Measurements from ENCODE around the gene RPTOR. TPM values are rescaled to one million over a fixed set of nuclear protein-coding genes. Genes with fewer than 3 reads are reported as not detected.
A peak's percentile ranks its signal among the peaks of the same experiment; 100 is the strongest.

Gene RPTOR
- total RNA-seq, 1 donor from 2014 or later = 11.7 TPM

DNA sequence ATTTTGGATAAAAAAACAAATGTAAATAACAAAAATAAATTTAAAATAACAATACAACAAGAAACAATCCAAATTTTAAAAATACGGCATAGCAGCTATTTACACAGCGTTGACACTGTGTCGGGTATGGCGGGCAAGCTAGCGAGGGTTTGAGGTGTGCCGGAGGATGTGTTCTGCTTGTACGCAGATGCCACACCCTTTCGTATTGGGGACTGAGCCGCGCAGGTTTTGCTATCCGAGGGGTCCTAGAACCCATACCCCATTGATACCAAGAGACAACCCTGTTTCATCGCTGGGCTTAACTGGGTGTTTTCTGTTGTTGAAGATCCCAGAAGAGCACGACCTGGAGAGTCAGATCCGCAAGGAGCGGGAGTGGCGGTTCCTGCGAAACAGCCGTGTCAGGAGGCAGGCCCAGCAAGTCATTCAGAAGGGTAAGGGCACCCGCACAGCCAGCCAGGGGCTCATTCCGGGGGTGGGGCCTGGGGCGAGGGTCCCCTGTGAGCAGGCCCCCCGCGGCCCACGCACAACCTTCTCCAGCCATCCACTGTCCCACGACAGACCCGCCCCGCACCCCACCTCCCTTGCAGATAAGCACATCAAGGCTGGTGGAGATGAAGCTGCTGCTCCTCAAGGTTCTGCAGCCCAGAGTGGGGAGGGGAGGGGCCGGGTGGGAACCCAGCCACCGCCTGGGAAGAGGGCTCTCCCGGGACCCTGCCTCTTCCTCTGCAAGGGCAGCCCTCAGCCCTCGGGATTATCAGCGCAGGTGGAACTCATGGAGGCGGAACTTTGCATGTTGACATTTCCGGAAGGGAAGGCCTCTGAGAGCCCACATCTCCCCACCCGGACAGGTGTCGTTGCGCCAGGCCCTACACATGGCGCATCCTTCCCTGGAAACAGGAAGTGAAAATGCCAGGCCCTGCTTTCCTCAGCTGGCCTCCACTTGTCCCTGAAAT lies 395.8 kb downstream of the RPTOR start:
- DNase-seq (ENCODE audit: low read depth in 2 of 2) = no peak

- DNase-seq (ENCODE audit: low read depth in 2 of 2) = no peak
Measured at GRCh38 chr17:80941171-80941570, 396.5 kb downstream of the RPTOR start.

DNA sequence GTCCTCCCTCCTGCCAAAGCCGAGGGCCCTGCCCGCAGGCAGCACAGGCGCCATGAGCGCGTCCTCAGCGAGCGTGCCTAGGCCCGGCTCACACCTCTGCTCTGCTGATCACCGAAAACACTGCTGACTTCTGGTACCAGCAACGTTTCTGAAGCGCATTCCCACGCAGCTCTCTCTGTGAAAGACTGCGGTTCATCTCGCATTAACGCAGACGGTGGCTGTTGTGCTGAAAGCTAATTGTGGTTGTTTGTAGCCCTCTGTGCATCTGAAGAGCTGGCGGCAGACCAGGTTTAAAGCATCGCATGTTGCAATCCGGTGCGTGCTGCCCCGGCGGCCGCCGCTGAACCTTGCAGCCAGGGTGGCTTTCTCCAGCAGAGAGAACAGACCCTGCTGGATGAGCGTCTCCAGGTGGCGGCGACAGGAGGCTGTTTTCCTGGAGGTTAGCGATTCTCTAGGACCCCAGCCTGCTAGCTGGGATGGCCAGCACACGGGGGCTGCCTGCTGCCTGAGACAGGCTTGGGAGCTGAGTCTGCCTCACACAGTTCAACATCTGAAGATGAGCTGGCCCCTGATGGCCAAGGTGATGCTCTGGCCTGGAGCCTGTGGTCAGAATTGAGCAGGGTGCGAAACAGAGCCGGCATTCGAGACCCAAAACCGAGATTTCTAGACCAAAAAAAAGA lies 397.2 kb downstream of the RPTOR start:
- DNase-seq (ENCODE audit: low read depth in 2 of 2) = no peak

GRCh38 chr17:80942423-80943345 lies 398.0 kb downstream of the RPTOR start:
- peak in 1 of 2 donors; percentile 63 for DNase-seq (ENCODE audit: low read depth in 2 of 2)

DNA sequence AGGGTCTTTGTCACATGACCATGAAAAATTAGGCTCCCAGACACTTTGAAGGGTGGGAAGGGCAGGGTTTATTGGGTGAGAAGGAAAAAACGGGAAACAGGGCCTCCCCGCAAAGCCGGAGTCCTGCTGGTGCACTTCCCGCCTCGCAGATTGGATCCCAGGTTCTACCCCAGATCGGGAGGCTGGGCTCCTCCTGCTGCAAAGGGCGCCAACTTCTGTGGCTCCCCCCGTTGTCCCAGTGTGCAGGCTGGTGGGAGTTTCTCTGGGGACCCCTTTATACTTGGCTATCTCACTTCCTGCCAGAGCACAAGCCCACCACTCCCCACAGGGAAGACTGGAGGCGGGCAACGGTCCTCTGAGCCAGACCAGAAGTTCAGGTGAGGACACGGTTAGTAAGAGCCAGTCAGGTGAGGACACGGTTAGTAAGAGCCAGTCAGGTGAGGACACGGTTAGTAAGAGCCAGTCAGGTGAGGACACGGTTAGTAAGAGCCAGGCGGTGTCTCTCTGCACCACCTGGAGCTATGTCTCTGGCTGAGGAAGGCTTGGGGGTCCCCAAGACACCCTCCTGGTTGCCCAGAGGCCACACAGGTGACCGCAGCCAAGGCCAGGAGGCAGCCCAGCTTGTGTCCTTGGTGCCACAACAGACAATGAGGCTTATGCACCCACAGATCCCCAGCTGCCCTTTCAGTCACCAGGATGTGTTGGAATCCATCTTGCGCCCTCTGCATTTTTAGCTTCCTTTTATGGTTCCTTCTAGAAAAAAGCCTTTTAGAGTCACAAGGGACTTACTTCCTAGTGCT lies 398.9 kb downstream of the RPTOR start:
- no peak for DNase-seq (ENCODE audit: low read depth in 2 of 2)

GRCh38 chr17:80944326-80944725 lies 399.7 kb downstream of the RPTOR start:
- no peak for DNase-seq (ENCODE audit: low read depth in 2 of 2)

DNA sequence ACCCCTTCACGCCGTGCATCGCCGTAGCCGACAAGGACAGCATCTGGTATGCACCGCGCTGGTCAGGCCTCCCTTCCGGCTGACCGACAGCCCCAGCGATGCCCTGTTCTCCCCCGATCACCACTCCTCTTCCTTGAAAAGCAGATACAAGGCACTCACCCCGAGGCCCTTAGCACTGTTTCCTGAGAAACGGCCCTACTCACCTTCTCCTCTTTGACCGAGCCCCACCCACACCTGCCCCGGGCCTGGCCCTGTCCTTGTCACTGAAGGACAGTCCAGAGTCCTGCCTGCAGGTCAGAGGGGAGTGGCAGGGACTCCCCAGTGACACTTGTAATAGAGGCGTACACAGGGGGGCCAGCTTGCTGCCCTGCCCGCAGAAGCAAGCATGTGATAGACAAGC lies 401.1 kb downstream of the RPTOR start:
- DNase-seq (ENCODE audit: low read depth in 2 of 2) = no peak

DNA sequence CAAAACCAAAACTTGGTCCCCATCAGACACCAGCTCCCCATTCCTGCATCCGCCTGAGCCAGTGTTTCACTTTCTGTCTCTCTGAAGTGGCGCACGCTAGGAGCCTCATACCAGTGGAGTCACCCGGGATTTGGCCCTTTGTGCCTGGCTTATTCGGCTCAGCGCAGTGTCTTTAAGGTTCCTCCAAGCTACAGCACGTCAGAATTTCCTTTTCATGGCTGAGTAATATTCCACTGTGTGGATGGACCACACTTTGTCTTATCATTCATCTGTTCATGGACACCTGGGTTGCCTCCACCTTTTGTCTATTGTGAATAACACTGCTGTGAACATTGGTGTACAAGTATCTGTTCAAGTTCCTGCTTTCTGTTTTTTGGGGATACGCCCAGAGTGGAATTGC lies 401.8 kb downstream of the RPTOR start:
- DNase-seq (ENCODE audit: low read depth in 2 of 2) = no peak

GRCh38 chr17:80947200-80947940 lies 402.7 kb downstream of the RPTOR start:
- DNase-seq (ENCODE audit: low read depth in 2 of 2) = no peak

- no peak for DNase-seq (ENCODE audit: low read depth in 2 of 2)
Measured at GRCh38 chr17:80948019-80948975, 403.7 kb downstream of the RPTOR start.

DNA sequence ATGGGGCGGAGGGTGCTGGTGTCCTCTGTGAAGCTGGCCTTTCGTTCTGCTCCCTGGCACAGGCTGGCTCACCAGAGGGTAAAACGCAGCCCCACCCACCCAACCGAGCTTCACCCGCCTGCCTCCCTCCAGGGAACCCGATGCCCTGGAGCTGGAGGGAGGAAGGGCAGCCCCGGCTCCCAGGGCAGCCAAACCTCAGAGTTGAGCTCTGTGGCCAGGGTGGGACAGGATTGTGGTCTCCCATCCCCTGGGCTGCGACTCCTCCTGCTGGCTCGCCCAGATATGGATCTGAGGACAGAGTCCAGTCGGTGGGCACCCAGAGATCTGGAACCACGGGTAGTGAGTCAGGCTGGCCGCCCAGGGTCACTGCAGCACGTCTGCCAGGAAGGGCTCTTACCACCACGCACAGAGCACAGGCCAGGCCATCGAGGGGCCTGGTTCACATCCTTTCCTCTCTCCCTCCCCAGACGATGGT lies 404.4 kb downstream of the RPTOR start:
- no peak for DNase-seq (ENCODE audit: low read depth in 2 of 2)

DNA sequence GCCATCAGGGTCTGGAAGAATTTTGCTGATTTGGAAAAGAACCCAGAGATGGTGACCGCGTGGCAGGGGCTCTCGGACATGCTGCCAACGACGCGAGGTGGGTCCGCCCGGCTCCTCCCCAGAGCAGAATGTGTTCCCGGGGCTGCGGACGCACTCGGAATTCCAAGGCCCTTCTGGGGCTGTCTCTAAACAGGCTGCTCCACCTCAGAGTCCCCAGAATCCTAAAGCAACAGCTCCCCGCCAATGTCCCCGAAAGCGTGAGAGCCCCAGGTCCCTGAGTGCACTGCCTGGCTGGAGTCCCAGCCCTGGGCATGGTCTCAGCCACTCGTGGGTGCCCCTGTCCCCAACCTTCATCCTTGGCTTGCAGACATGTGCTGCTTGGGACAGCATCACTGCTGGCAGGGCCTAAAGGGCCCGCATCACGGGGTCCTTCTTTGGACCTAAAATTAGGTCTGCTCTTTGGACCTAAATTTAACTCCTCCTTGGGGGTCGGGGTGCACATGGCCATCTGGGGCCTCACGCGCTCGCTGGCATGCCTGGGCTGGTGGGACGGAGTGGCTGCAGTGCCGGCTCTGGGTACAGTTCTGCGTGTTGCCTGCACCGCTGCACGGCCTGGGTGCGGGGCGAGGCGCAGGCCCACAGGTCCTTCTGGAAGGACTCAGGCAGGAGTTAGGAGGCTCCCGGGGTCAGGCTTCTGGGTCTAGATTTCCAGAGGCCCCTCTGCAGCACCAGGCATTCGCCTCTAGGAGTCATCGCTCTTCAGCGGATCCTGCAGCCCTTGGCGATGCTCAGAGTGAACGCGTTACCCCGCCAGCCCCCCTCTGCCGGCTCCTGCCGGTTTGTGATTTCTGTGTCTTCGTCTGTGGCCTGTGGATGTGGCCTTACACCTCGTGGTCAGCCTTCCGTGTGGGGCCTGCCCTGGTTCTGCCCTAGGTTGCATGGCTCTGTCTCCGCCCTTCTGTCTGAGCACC lies 405.1 kb downstream of the RPTOR start:
- DNase-seq (ENCODE audit: low read depth in 2 of 2) = no peak

DNA sequence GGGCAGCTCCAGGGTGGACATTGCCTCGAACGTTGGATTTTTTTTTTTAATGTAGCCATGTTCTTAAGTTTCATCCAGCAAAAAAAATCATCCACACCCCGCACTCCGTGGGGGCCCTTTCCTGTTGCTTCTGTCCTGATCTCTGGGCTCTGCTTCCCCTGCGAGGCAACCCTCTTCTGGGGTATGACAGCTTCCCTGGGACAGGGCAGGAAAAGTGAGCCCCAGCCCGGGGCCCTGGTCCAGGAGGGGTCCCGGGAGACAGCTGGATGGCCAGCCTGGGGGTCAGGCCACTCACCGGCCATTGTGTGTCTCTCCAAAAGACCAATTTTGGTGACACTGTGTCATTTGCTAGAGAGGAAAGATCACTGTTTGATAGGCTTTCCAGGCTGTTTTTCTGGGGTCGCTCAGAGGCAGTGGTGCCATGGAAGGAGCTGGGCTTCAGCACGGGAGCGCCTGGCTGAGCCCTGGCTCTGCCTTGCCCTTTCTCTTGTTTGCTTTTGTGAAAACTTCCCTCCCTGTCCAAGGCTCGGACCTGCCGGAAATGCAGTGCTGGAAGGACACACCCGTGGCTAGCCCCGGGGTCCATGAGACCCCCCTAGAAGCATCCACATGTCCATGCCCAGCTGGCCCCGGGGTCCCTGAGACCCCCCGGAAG lies 406.0 kb downstream of the RPTOR start:
- no peak for DNase-seq (ENCODE audit: low read depth in 2 of 2)

DNA sequence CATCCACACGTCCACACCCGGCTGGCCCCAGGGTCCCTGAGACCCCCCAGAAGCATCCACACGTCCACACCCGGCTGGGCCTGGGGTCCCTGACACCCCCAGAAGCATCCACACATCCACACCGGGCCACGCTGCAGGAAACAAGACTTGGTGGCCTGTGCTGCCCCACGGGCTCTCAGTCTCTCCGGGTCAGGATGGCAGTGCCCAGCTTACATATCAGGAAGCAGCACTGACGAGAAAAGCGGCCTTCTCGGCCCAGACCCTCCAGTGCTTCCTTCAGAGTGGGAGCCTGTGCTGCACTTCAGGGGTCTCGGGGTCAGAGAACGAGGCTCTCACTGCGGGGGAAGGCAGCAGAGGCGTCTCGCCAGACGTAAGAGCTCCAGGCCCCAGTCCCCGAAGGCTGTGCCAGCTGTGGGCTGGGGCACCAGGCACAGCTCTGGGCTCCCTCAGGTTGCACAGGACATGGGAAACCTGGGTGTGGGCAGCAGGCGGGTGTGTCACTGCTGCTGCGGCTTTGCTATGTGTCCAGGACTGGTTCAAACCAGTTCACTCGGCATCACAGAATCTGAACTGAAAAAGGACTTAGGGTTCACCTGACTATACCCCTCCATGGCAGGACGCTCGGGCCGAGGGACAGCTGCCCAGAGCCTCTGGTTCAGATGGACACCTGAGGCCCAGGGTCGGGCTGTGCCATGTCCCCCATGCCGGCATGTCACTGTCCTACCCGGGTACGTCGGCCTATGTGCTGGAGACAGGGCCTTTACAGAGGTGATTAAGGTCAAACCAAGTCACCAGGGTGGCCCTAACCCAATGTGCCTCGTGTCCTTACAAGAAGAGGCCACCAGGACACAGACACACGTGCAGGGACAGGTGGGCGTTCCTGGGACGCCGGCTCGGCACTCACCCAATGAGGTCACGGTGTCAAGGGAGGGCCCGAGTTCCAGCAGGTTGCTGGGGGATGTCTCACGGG lies 406.8 kb downstream of the RPTOR start:
- DNase-seq (ENCODE audit: low read depth in 2 of 2) = no peak

DNA sequence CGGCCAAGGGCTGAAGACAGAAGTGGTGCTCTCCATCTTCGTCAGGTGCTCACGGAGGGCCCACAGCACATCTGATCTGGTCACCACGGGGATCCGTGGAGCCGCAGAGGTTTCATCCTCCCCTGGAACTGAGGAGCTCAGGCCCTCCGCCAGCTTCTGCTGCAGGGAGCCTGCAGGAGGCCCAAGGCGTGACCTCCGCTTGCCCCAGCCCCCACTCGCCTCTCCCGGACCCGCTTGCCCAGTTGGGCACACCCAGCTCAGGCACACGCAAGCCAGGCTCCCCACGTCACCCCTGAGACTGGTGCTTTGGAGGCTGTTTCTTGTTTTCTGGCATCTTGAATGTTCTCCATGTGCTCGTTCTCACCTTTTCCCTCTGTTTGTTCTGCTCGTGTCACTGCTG lies 407.7 kb downstream of the RPTOR start:
- no peak for DNase-seq (ENCODE audit: low read depth in 2 of 2)
